ENCODE data around the gene HEPN1. TPM values are rescaled to one million over a fixed set of nuclear protein-coding genes. Genes with fewer than 3 reads are reported as not detected.
A peak's percentile ranks its signal among the peaks of the same experiment; 100 is the strongest.
"Not testable (repeated sequence)": the region's sequence is repeated elsewhere in the genome, so short reads cannot be mapped to it uniquely, and the experiment has no call there.

HEPN1 gene
- total RNA-seq, 1 donor from 2014 or later, result under 0.01 TPM

- DNase-seq (ENCODE audit: low read depth in 2 of 2), result no peak
Observed at GRCh38 chr11:124941703-124942102, 22.7 kb downstream of the HEPN1 start.

GRCh38 chr11:124942466-124943253 is 23.6 kb downstream of the HEPN1 start:
- DNase-seq (ENCODE audit: low read depth in 2 of 2), result no peak

GRCh38 chr11:124943254-124943616 is 24.2 kb downstream of the HEPN1 start:
- DNase-seq (ENCODE audit: low read depth in 2 of 2), result no peak

GRCh38 chr11:124943741-124944140 is 24.7 kb downstream of the HEPN1 start:
- DNase-seq (ENCODE audit: low read depth in 2 of 2), result no peak

- no peak for DNase-seq (ENCODE audit: low read depth in 2 of 2)
Observed at GRCh38 chr11:124944565-124944964, 25.5 kb downstream of the HEPN1 start.

- no peak for DNase-seq (ENCODE audit: low read depth in 2 of 2)
Observed at GRCh38 chr11:124945826-124946225, 26.8 kb downstream of the HEPN1 start.

- DNase-seq (ENCODE audit: low read depth in 2 of 2), result no peak
Observed at GRCh38 chr11:124946735-124947141, 27.7 kb downstream of the HEPN1 start.

GRCh38 chr11:124950601-124951330 is 31.7 kb downstream of the HEPN1 start:
- no peak for DNase-seq (ENCODE audit: low read depth in 2 of 2)

GRCh38 chr11:124951341-124951740 is 32.3 kb downstream of the HEPN1 start:
- no peak for DNase-seq (ENCODE audit: low read depth in 2 of 2)

- DNase-seq (ENCODE audit: low read depth in 2 of 2), result peak; percentile 96 to 98
Observed at GRCh38 chr11:124953753-124954589, 34.9 kb downstream of the HEPN1 start, which contains the start of gene CCDC15. Gene CCDC15, plus strand, starts transcription at chr11:124954202. Its CDS starts 531 bp downstream, at chr11:124954733.

- no peak for DNase-seq (ENCODE audit: low read depth in 2 of 2)
Observed at GRCh38 chr11:124954590-124954955, 35.5 kb downstream of the HEPN1 start.

GRCh38 chr11:124955035-124955434 is 36.0 kb downstream of the HEPN1 start:
- no peak for DNase-seq (ENCODE audit: low read depth in 2 of 2)

GRCh38 chr11:124961972-124962609 is 43.0 kb downstream of the HEPN1 start:
- peak; percentile 80 to 82 for DNase-seq (ENCODE audit: low read depth in 2 of 2)

- DNase-seq (ENCODE audit: low read depth in 2 of 2), result not testable (repeated sequence)
Observed at GRCh38 chr11:124968197-124968596, 49.1 kb downstream of the HEPN1 start.

Other genes starting within 250 kb of the HEPN1 start
- 6.8 and 14.4 TPM in 2 replicates for gene SIAE, start 245.5 kb upstream of the HEPN1 start, total RNA-seq
- 3.5 and 4.5 TPM in 2 replicates for gene SPA17, start 245.3 kb upstream of the HEPN1 start, total RNA-seq
- gene NRGN, start 179.3 kb upstream of the HEPN1 start, total RNA-seq, result 0.25 and 0.64 TPM in 2 replicates
- gene VSIG2, start 167.0 kb upstream of the HEPN1 start, total RNA-seq, result 0.13 TPM in 1 of 2 replicates, not detected in the other
- gene ESAM, start 157.0 kb upstream of the HEPN1 start, total RNA-seq, result 20.1 and 29.3 TPM in 2 replicates
- gene MSANTD2, start 118.8 kb upstream of the HEPN1 start, total RNA-seq, result 4.4 and 6.2 TPM in 2 replicates
- 13.0 and 21.1 TPM in 2 replicates for gene ROBO3, start 53.8 kb upstream of the HEPN1 start, total RNA-seq
- 278 and 426 TPM in 2 replicates for gene ROBO4, start 21.4 kb upstream of the HEPN1 start, total RNA-seq
- gene HEPACAM, start 16.8 kb downstream of the HEPN1 start, total RNA-seq, result under 0.01 TPM in 2 replicates
- gene CCDC15, start 35.0 kb downstream of the HEPN1 start, total RNA-seq, result 2.3 and 2.6 TPM in 2 replicates
- 0.90 and 1.1 TPM in 2 replicates for gene SLC37A2, start 144.1 kb downstream of the HEPN1 start, total RNA-seq
- gene TMEM218, start 192.4 kb downstream of the HEPN1 start, total RNA-seq, result 15.3 and 17.1 TPM in 2 replicates
- gene PKNOX2, start 245.5 kb downstream of the HEPN1 start, total RNA-seq, result not detected in 2 replicates